ENCODE results near the gene SNX32.
"Not testable (repeated sequence)": the region's sequence is repeated elsewhere in the genome, so short reads cannot be mapped to it uniquely, and the experiment has no call there.

SNX32 gene

GRCh38 chr11:65826984-65827735 lies 6.6 kb upstream of the SNX32 start:
- H3K4me3 ChIP-seq (ENCODE audit: low read depth, low read length), result no peak overlapping the region
- no peak for TF ChIP-seq CTCF (IDR thresholded peaks at IDR 0.05; ENCODE audit: low read depth, low read length, missing control alignments)
- in situ Hi-C loops (cut with HindIII; ENCODE audit: low sequenced_read_pairs), result no loop called here
- no peak for DNase-seq (ENCODE audit: low read depth)

- DNase-seq (ENCODE audit: low read depth), result no peak
- no peak overlapping the region for H3K4me3 ChIP-seq (ENCODE audit: low read depth, low read length)
- in situ Hi-C loops (cut with HindIII; ENCODE audit: low sequenced_read_pairs), result no loop called here
- TF ChIP-seq CTCF (IDR thresholded peaks at IDR 0.05; ENCODE audit: low read depth, low read length, missing control alignments), result no peak
Observed at GRCh38 chr11:65829459-65829858, 4.3 kb upstream of the SNX32 start.

- DNase-seq (ENCODE audit: low read depth); H3K4me3 ChIP-seq (ENCODE audit: low read depth, low read length); in situ Hi-C loops (cut with HindIII; ENCODE audit: low sequenced_read_pairs): not testable (repeated sequence)
Observed at GRCh38 chr11:65832231-65832630, 1.5 kb upstream of the SNX32 start.

- no peak for DNase-seq (ENCODE audit: low read depth)
- TF ChIP-seq CTCF (IDR thresholded peaks at IDR 0.05; ENCODE audit: low read depth, low read length, missing control alignments), result no peak
- in situ Hi-C loops (cut with HindIII; ENCODE audit: low sequenced_read_pairs), result no loop called here
- H3K4me3 ChIP-seq (ENCODE audit: low read depth, low read length), result peak overlapping the region; percentile 74
Observed at GRCh38 chr11:65834202-65834601, 439 bp downstream of the SNX32 start.

- in situ Hi-C loops (cut with HindIII; ENCODE audit: low sequenced_read_pairs), result no loop called here
- H3K4me3 ChIP-seq (ENCODE audit: low read depth, low read length), result no peak overlapping the region
- no peak for DNase-seq (ENCODE audit: low read depth)
- TF ChIP-seq CTCF (IDR thresholded peaks at IDR 0.05; ENCODE audit: low read depth, low read length, missing control alignments), result no peak
Observed at GRCh38 chr11:65842144-65842543, 8.4 kb downstream of the SNX32 start.

GRCh38 chr11:65843811-65844210 lies 10.0 kb downstream of the SNX32 start:
- no peak overlapping the region for H3K4me3 ChIP-seq (ENCODE audit: low read depth, low read length)
- TF ChIP-seq CTCF (IDR thresholded peaks at IDR 0.05; ENCODE audit: low read depth, low read length, missing control alignments), result no peak
- no peak for DNase-seq (ENCODE audit: low read depth)
- in situ Hi-C loops (cut with HindIII; ENCODE audit: low sequenced_read_pairs), result no loop called here

GRCh38 chr11:65844231-65844872 lies 10.6 kb downstream of the SNX32 start:
- DNase-seq (ENCODE audit: low read depth), result no peak
- in situ Hi-C loops (cut with HindIII; ENCODE audit: low sequenced_read_pairs), result no loop called here
- no peak overlapping the region for H3K4me3 ChIP-seq (ENCODE audit: low read depth, low read length)
- no peak for TF ChIP-seq CTCF (IDR thresholded peaks at IDR 0.05; ENCODE audit: low read depth, low read length, missing control alignments)
